Renal cortical epithelial cell (primary cell): ENCODE results near the gene GOLGA6D. TPM values are rescaled to one million over a fixed set of nuclear protein-coding genes. Genes with fewer than 3 reads are reported as not detected.
A peak's percentile ranks its signal among the peaks of the same experiment; 100 is the strongest.
"Not testable (repeated sequence)": the region's sequence is repeated elsewhere in the genome, so short reads cannot be mapped to it uniquely, and the experiment has no call there.

Experiments used
- DNase-seq: peaks from one replicate; pipeline ENCODE4 v3.0.0-alpha.2; 2011; ENCODE audit warnings: low read depth
- total RNA-seq: library from RNA; depleted of rRNA; stranded (reverse); fragments of >200 nt; gene quantifications from 2 replicates; pipeline ENCODE4 v1.2.3, GENCODE V29; 2014

The GOLGA6D gene
- total RNA-seq, 1 donor from 2014 or later, result not detected

DNA sequence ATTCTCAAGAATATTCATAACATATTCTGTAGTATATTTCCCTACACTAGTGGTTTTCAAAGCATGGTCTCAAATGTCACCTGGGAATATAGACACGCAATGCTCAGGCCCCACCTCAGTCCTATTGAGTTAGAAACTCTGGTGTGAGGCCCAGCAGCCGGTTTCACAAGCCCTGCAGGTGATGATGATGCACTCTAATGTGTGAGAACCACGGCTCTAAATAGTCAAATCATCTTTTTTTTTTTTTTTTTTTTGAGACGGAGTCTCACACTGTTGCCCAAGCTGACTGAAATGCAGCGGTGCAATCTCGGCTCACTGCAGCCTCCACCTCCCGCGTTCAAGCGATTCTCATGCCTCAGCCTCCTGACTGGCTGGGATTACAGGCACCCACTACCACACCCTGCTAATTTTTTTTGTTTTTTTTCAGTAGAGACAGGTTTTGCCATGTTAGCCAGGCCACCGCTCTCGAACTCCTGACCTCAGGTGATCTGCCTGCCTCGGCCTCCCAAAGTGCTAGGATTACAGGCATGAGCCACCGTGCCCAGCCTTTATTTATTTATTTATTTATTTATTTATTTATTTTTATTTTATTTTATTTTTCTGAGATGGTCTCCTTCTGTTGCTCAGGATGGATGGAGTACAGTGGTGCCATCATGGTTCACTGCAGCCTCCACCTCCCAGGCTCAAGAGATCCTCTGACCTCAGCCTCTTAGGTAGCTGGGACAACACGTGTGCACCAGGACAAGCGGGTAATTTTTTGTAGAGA lies 51.2 kb downstream of the GOLGA6D start:
- DNase-seq, result not testable (repeated sequence)

DNA sequence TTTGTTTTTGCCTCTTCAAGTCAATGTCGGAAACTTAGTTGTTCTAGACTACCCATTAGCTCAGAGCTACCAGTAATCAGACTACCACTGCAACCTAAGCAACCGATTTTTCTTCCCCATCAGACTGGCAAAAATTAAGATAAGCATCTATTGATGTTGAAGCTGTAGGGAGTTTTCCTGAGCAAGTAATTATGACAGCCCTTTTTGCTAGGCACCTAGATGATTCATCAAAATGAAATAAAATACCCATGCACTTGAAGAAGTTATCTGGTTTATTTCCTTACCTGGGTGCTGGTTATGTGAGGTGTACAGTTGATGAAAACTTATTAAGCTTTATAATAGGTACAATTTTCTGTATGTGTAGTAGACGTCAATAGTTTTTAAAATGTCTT lies 52.7 kb downstream of the GOLGA6D start:
- DNase-seq, result no peak

DNA sequence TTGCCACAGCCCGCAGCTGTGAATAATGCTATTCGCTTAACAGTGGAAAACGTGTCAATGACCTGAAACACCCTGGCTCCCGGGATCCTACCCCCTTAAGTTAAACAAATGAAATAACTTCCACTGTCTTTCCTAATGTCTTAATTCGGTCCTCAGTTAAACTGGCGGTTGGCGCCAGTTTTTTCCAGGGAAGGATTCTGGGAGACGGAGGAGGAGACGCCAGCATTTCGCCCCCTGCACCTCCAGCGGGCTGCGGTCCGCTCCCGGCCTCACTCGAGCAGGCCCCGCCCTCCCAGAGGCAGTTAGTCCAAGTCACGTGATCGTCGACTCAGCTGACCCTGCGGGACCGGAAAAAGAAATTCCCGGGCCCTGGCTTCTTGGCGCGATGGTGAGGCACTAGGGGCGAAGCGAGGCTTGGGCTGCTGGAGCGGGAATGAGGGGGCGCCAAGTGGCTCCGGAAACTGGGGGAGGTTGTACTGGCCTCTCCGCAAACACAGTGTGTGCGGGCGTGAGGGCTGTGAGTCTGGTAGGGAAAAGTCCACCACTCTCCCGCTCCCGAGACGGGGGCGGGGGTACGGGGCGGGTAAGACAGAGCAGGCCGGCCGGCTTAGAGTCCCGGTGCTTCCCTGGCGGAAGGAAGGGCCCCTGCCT lies 53.2 kb downstream of the GOLGA6D start, which contains the start of gene COMMD4:
COMMD4 (plus strand) TSS at position 359 of the 651 bp plus-strand sequence; CDS start at position 386, 27 bp downstream.
- peak; percentile 85 for DNase-seq

GRCh38 chr15:75338661-75339240 lies 56.1 kb downstream of the GOLGA6D start:
- DNase-seq, result no peak

DNA sequence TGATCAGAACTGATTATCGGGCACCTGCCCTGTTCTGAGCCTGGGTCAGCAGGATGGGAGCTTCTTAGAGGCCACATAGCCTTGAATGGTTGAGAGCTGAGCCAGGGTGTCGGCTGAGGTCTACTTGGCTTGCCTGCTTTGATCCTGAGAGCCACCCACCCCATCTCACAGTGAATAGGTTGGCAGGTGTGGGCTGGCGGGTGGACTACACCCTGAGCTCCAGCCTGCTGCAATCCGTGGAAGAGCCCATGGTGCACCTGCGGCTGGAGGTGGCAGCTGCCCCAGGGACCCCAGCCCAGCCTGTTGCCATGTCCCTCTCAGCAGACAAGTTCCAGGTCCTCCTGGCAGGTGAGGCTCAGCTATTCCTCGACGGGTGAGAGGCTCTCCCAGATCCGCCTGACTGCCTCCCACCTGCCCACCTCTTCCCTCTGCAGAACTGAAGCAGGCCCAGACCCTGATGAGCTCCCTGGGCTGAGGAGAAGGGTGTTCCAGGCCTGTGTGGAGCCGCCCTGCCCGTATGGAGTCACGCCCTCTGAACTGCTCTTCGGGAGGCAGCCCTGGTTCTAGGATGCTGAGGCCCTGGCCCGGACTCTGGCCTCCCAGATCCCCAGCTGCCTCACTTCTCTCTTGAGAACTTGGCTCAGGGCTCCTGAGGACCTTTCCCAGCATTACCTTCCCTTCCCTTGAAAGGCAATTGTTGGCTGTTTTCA lies 57.1 kb downstream of the GOLGA6D start:
- no peak for DNase-seq

GRCh38 chr15:75342221-75342620 lies 59.6 kb downstream of the GOLGA6D start:
- no peak for DNase-seq

DNA sequence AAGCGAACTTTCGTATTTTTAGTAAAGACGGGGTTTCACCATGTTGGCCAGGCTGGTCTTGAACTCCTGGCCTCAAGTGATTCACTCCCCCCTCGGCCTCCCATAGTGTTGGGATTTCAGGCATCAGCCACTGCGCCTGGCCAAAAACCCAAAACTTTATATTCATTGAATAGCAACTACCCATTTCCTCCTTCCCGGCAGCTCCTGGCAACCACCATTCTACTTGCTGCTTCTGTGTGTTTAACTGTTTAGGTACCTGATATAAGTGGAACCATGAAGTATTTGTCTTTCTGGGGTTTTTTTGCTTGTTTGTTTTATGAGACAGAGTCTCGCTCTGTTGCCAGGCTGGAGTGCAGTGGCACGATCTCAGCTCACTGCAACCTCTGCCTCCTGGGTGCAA lies 61.3 kb downstream of the GOLGA6D start:
- not testable (repeated sequence) for DNase-seq

Other genes with a start within 250 kb of the GOLGA6D start
- gene C15orf39, start 81.0 kb upstream of the GOLGA6D start, total RNA-seq, result 1.4 and 8.3 TPM in 2 replicates
- gene GOLGA6C, start 24.5 kb upstream of the GOLGA6D start, total RNA-seq, result not detected in 2 replicates
- 42.1 and 58.3 TPM in 2 replicates for gene COMMD4, start 53.2 kb downstream of the GOLGA6D start, total RNA-seq
- 12.7 and 18.2 TPM in 2 replicates for gene NEIL1, start 64.2 kb downstream of the GOLGA6D start, total RNA-seq
- gene MAN2C1, start 85.8 kb downstream of the GOLGA6D start, total RNA-seq, result 38.0 and 66.6 TPM in 2 replicates
- gene SIN3A, start 168.9 kb downstream of the GOLGA6D start, total RNA-seq, result 18.8 and 66.0 TPM in 2 replicates